NCI-H1694 treated with DMSO at 0.1 percent for 48 hours (cell line): ENCODE results near the gene NEK7.
"Not testable (repeated sequence)": the region's sequence is repeated elsewhere in the genome, so short reads cannot be mapped to it uniquely, and the experiment has no call there.

ENCODE experiments used
- DNase-seq: peaks from one replicate; lab custom pipeline; 2025; lab: John Stamatoyannopoulos, UW

Gene NEK7

GRCh38 chr1:198290089-198290683 lies 133.4 kb downstream of the NEK7 start:
- DNase-seq: no peak

GRCh38 chr1:198291036-198291435 lies 134.2 kb downstream of the NEK7 start:
- DNase-seq: no peak

- no peak for DNase-seq
These were observed 135.1 kb downstream of the NEK7 start for GRCh38 chr1:198291924-198292323.

GRCh38 chr1:198295225-198295624 lies 138.4 kb downstream of the NEK7 start:
- DNase-seq: peak; percentile 61

GRCh38 chr1:198295971-198296370 lies 139.2 kb downstream of the NEK7 start:
- DNase-seq: peak; percentile 39

- no peak for DNase-seq
These were observed 140.5 kb downstream of the NEK7 start for GRCh38 chr1:198297281-198297680.

GRCh38 chr1:198298640-198299039 lies 141.8 kb downstream of the NEK7 start:
- no peak for DNase-seq

GRCh38 chr1:198300451-198300850 lies 143.7 kb downstream of the NEK7 start:
- DNase-seq: no peak

- DNase-seq: no peak
These were observed 147.6 kb downstream of the NEK7 start for GRCh38 chr1:198304431-198304830.

- DNase-seq: not testable (repeated sequence)
These were observed 158.0 kb downstream of the NEK7 start for GRCh38 chr1:198314817-198315216.

GRCh38 chr1:198315331-198315730 lies 158.5 kb downstream of the NEK7 start:
- DNase-seq: not testable (repeated sequence)

- no peak for DNase-seq
These were observed 159.8 kb downstream of the NEK7 start for GRCh38 chr1:198316546-198317100.

- no peak for DNase-seq
These were observed 161.3 kb downstream of the NEK7 start for GRCh38 chr1:198318085-198318484.

- DNase-seq: no peak
These were observed 164.0 kb downstream of the NEK7 start for GRCh38 chr1:198320759-198321158.

- no peak for DNase-seq
These were observed 169.4 kb downstream of the NEK7 start for GRCh38 chr1:198326232-198326631.

- DNase-seq: no peak
These were observed 170.1 kb downstream of the NEK7 start for GRCh38 chr1:198326915-198327314.

GRCh38 chr1:198328458-198329032 lies 171.7 kb downstream of the NEK7 start:
- DNase-seq: no peak

GRCh38 chr1:198330982-198331615 lies 174.3 kb downstream of the NEK7 start:
- no peak for DNase-seq

GRCh38 chr1:198333744-198334143 lies 176.9 kb downstream of the NEK7 start:
- no peak for DNase-seq

- DNase-seq: no peak
These were observed 178.9 kb downstream of the NEK7 start for GRCh38 chr1:198335663-198336062.

GRCh38 chr1:198337886-198338285 lies 181.1 kb downstream of the NEK7 start:
- DNase-seq: no peak

GRCh38 chr1:198340139-198340538 lies 183.3 kb downstream of the NEK7 start:
- DNase-seq: no peak

GRCh38 chr1:198346178-198346577 lies 189.4 kb downstream of the NEK7 start:
- no peak for DNase-seq
